CD4-positive, alpha-beta memory T cell (primary cell): ENCODE measurements around the gene IGHMBP2. TPM values are rescaled to one million over a fixed set of nuclear protein-coding genes. Genes with fewer than 3 reads are reported as not detected.

Source experiments
- CTCF ChIA-PET: fragments of 350-600 bp; sonication (Branson Sonifier 250); formaldehyde crosslinking; loops from one replicate; lab custom pipeline; 2021; ENCODE audit warnings: inconsistent platforms; ENCODE audit not compliant: partially characterized antibody; lab: Charles Lee
- POLR2A ChIA-PET: fragments of 350-600 bp; sonication (Branson Sonifier 250); formaldehyde crosslinking; loops from one replicate; lab custom pipeline; 2021; ENCODE audit not compliant: partially characterized antibody; lab: Charles Lee
- DNase-seq, 5 donors: peaks; one replicate each; pipeline versions ENCODE4 v3.0.0 to v3.0.0-alpha.2; 2020 to 2022; ENCODE audit warnings: mixed read lengths in 1 of 5
- H3K27ac ChIP-seq: one replicate; pipeline ENCODE4 v1.7.0; 2013; ENCODE audit warnings: low read depth, low read length
- H3K27me3 ChIP-seq: 2 replicates; pipeline ENCODE4 v1.7.0; 2013; ENCODE audit warnings: mild to moderate bottlenecking, low read length, moderate library complexity; ENCODE audit not compliant: insufficient read depth
- H3K36me3 ChIP-seq: 2 replicates; pipeline ENCODE4 v1.7.0; 2013; ENCODE audit warnings: mild to moderate bottlenecking, low read length, moderate library complexity; ENCODE audit not compliant: insufficient read depth
- H3K4me1 ChIP-seq: 2 replicates; pipeline ENCODE4 v1.7.0; 2013; ENCODE audit warnings: mild to moderate bottlenecking, low read length, moderate library complexity; ENCODE audit not compliant: insufficient read depth
- H3K4me3 ChIP-seq, 2 donors: one replicate each; pipeline ENCODE4 v1.7.0; 2013; ENCODE audit warnings: low read length in 2 of 2, mild to moderate bottlenecking in 1 of 2
- H3K9me3 ChIP-seq, 2 donors: one replicate each; pipeline ENCODE4 v1.7.0; 2013; ENCODE audit warnings: low read length in 2 of 2, control low read depth in 1 of 2; ENCODE audit not compliant: control insufficient read depth in 1 of 2
- H3K27ac Mint-ChIP-seq, 7 donors: one replicate each; pipeline ENCODE4 v1.8.0; 2020 to 2021; ENCODE audit warnings: mixed read lengths in 7 of 7, mild to moderate bottlenecking in 6 of 7, inconsistent platforms in 3 of 7, moderate library complexity in 3 of 7
- H3K27me3 Mint-ChIP-seq, 2 donors: one replicate each; pipeline ENCODE4 v1.8.0; 2020 to 2021; ENCODE audit warnings: mixed read lengths in 2 of 2
- H3K36me3 Mint-ChIP-seq, 2 donors: one replicate each; pipeline ENCODE4 v1.8.0; 2020 to 2021; ENCODE audit warnings: mixed read lengths in 2 of 2, inconsistent platforms in 1 of 2, mild to moderate bottlenecking in 1 of 2
- H3K4me1 Mint-ChIP-seq, 4 donors: one replicate each; pipeline ENCODE4 v1.8.0; 2020 to 2021; ENCODE audit warnings: mixed read lengths in 4 of 4, mild to moderate bottlenecking in 1 of 4
- H3K4me3 Mint-ChIP-seq, 8 donors: one replicate each; pipeline ENCODE4 v1.8.0; 2020 to 2021; ENCODE audit warnings: mixed read lengths in 8 of 8, mild to moderate bottlenecking in 7 of 8, moderate library complexity in 6 of 8, inconsistent platforms in 3 of 8
- H3K9me3 Mint-ChIP-seq, 8 donors: one replicate each; pipeline ENCODE4 v1.8.0; 2020 to 2021; ENCODE audit warnings: mixed read lengths in 8 of 8, mild to moderate bottlenecking in 5 of 8, inconsistent platforms in 3 of 8, moderate library complexity in 1 of 8
- intact Hi-C: fragments of 100-400 bp; cut with micrococcal nuclease; formaldehyde crosslinking; loops from one replicate; pipeline ENCODE4 v1.15.1; 2023
- polyA plus RNA-seq, 2 donors: library from polyadenylated mRNA; unstranded; fragments of 300-500 nt; fragmentation: Illumina TruSeq; gene quantifications; one replicate each; pipeline ENCODE4 v1.2.3, GENCODE V29; 2021
- total RNA-seq, 2 experiments: library from RNA; stranded (reverse); gene quantifications; one replicate each; pipeline ENCODE4 v1.2.3, GENCODE V29; 2021

IGHMBP2 gene
- total and polyA plus RNA-seq, 4 experiments from 2014 or later, result 3.8 to 37.6 (median 22.7) TPM

DNA sequence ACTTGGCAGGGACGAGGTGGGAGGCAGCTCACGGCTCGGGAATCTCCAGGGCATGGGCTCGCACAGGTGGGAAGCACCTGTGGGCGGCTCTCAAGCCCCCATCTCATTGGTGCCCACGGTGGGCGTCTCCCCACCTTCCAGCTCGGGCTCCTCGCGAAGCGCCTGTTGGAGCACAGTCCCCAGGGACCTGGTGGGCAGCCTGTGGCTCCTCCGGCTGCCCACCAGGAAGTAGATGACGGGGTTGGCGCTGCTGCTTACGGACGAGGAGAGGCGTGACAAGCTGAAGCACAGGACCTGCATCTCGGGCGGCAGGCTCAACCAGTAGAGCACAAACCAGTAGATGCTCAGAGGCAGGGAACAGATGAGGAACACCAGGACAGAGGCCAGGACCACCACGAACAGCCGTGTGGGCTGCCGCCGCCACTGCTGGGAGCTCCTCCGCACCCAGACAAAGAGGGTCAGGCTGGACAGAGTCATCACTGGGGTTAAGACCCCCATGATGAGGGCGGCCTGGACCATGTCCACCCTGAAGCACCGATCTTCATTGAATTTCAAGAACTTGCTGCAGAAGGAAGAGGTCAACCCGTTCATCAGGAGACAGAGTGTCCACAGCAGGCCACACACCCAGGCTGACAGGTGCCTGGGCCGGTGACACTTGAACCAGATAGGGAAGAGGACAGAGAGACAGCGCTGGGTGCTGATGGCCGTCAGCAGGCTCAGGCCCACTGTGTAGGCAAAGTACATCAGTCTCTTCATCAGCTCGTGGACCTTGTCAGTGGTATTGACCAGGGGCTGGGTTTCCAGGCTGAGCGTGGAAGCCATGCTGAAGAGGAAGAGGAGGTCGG, 76.5 kb downstream of the IGHMBP2 start:
- Histone ChIP-seq H3K36me3 (no peaks in the 10 kb centered on the region), H3K4me1 (no peaks in the 10 kb centered on the region), H3K4me3 (no peak overlapping the region), H3K27me3 (no peaks in the 10 kb centered on the region), H3K27ac (no peak overlapping the region), H3K9me3 (no peaks in the 10 kb centered on the region)
- Mint-ChIP-seq H3K27ac (peak overlapping the region in 1 of 7 donors; percentile 12), H3K9me3 (peaks cover 0 to 10% (median 2%) of the 10 kb centered on the region in 8 donors), H3K36me3 (peaks cover 0 to 4% of the 10 kb centered on the region in 2 donors), H3K4me3 (no peak overlapping the region), H3K4me1 (no peaks in the 10 kb centered on the region), H3K27me3 (peaks cover 0 to 2% of the 10 kb centered on the region in 2 donors)
- intact Hi-C loops, result no loop called here
- CTCF ChIA-PET, result no interaction called here
- POLR2A ChIA-PET, result interaction anchor here (1.8 kb wide), 1 partner anchor 14 kb away, joined by 7 read pairs; no protein-coding TSS in a partner anchor
- no peak for DNase-seq

DNA sequence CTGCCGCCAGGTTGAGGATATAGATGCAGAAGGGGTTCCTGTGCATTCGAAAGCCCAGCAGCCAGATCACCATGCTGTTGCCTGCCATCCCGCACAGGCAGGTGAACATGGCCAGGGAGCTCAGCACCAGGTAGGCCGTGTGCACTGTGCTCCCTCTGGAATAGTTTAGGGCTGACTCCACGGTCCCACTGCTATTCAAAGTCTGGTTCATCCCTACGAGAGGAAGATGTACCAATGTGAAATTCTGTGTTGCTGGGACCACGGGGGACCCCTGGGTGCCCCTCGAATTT, 77.0 kb downstream of the IGHMBP2 start, which contains the start of gene MRGPRD:
Gene MRGPRD (minus strand): TSS at position 211 of the 290 bp plus-strand sequence. CDS start 0 bp downstream, at position 211.
- intact Hi-C loops, result no loop called here
- DNase-seq, result no peak
- ChIA-PET POLR2A (interaction anchor here (1.8 kb wide), 1 partner anchor 14 kb away, joined by 7 read pairs; no protein-coding TSS in a partner anchor), CTCF (no interaction called here)
- Mint-ChIP-seq H3K36me3 (peaks cover 1 to 4% of the 10 kb centered on the region in 2 donors), H3K27me3 (peaks cover 0 to 2% of the 10 kb centered on the region in 2 donors), H3K9me3 (peaks cover 0 to 10% (median 2%) of the 10 kb centered on the region in 8 donors), H3K4me1 (no peaks in the 10 kb centered on the region), H3K27ac (peak within 1 kb of the TSS in 2 of 7 donors; percentile 12 to 16), H3K4me3 (no peak within 1 kb of the TSS)
- Histone ChIP-seq H3K4me1 (no peaks in the 10 kb centered on the region), H3K27ac (no peak within 1 kb of the TSS), H3K9me3 (no peaks in the 10 kb centered on the region), H3K4me3 (no peak within 1 kb of the TSS), H3K36me3 (no peaks in the 10 kb centered on the region), H3K27me3 (no peaks in the 10 kb centered on the region)

DNA sequence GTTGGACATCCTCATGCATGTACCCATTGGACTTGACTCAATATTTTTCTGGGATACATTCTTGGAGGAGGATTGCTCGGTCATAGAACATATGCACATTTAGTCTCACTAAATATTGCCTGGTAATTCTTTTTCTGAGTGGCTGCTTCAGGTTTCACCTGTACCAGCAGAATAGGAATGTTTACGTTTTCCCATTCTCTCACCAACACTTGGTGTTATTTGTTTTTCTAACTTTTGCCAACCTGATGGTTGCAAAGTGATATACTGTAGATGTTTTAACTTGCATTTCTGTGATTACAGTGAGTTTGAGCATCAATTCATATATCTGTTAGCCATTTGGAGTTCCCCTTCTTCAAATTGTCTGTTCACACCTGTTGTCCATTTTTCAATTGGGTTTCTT, 78.4 kb downstream of the IGHMBP2 start:
- ChIA-PET CTCF (no interaction called here), POLR2A (no interaction called here)
- Histone ChIP-seq H3K36me3 (no peaks in the 10 kb centered on the region), H3K9me3 (no peaks in the 10 kb centered on the region), H3K4me1 (no peaks in the 10 kb centered on the region), H3K27me3 (no peaks in the 10 kb centered on the region), H3K27ac (no peak overlapping the region), H3K4me3 (no peak overlapping the region)
- H3K4me1 Mint-ChIP-seq, result no peaks in the 10 kb centered on the region
- peaks cover 7 to 14% of the 10 kb centered on the region in 2 donors for H3K36me3 Mint-ChIP-seq
- H3K27ac Mint-ChIP-seq, result no peak overlapping the region
- DNase-seq, result no peak
- peaks cover 1 to 20% (median 11%) of the 10 kb centered on the region in 8 donors for H3K9me3 Mint-ChIP-seq
- H3K27me3 Mint-ChIP-seq, result peaks cover 2 to 5% of the 10 kb centered on the region in 2 donors
- intact Hi-C loops, result no loop called here
- no peak overlapping the region for H3K4me3 Mint-ChIP-seq

DNA sequence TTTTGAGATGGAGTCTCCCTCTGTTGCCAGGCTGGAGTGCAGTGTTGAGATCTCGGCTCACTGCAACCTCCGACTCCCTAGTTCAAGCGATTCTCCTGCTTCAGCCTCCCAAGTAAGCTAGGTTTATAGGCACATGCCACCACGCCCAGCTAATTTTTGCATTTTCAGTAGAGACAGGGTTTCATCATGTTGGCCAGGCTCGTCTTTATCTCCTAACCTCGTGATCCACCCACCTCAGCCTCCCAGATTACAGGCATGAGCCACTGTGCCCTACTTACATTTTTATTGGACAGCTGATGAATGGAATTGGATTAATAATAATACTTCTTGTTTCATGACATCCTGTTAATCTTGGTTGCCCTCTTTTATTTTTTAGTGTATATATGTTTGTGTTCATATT, 80.1 kb downstream of the IGHMBP2 start:
- Mint-ChIP-seq H3K4me1 (peaks cover 0 to 8% (median 4%) of the 10 kb centered on the region in 4 donors), H3K36me3 (peaks cover 9 to 16% of the 10 kb centered on the region in 2 donors), H3K9me3 (peaks cover 3 to 24% (median 14%) of the 10 kb centered on the region in 8 donors), H3K4me3 (no peak overlapping the region), H3K27ac (peak overlapping the region in 1 of 7 donors; percentile 36), H3K27me3 (peaks cover 3 to 8% of the 10 kb centered on the region in 2 donors)
- no peaks in the 10 kb centered on the region for H3K27me3 ChIP-seq
- ChIA-PET POLR2A (interaction anchor here (0.7 kb wide), 1 partner anchor 595 kb away, joined by 4 read pairs; no protein-coding TSS in a partner anchor), CTCF (no interaction called here)
- no peak overlapping the region for H3K4me3 ChIP-seq
- H3K27ac ChIP-seq, result no peak overlapping the region
- DNase-seq, result no peak
- no peaks in the 10 kb centered on the region for H3K9me3 ChIP-seq
- H3K36me3 ChIP-seq, result no peaks in the 10 kb centered on the region
- intact Hi-C loops, result no loop called here
- no peaks in the 10 kb centered on the region for H3K4me1 ChIP-seq

DNA sequence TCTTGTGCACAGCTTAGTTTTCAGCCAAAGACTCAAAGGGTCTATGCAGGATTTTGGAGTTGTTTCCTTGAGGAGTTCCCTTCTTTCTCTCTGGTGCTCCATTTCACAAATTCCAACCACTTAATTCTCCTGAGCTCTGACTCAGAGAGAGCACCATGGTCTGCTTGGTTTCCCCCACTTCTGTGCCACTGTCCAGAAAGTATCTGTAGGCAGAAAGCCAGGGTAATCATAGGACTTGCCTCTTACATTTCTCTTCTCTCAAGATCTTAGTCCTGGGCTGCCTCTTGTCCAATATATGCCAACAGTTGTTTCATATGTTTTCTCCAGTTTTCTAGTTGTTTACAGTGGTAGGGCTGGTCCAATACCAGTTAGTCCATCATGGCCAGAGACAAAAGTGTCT, 83.5 kb downstream of the IGHMBP2 start:
- Mint-ChIP-seq H3K27ac (peak overlapping the region in 1 of 7 donors; percentile 51), H3K4me3 (peak overlapping the region in 1 of 8 donors; percentile 51), H3K27me3 (peaks cover 4 to 14% of the 10 kb centered on the region in 2 donors), H3K9me3 (peaks cover 3 to 22% (median 12%) of the 10 kb centered on the region in 8 donors), H3K4me1 (peaks cover 0 to 9% (median 5%) of the 10 kb centered on the region in 4 donors), H3K36me3 (peaks cover 9 to 15% of the 10 kb centered on the region in 2 donors)
- no peak overlapping the region for H3K4me3 ChIP-seq
- no peaks in the 10 kb centered on the region for H3K9me3 ChIP-seq
- no peaks in the 10 kb centered on the region for H3K4me1 ChIP-seq
- no peaks in the 10 kb centered on the region for H3K36me3 ChIP-seq
- ChIA-PET CTCF (no interaction called here), POLR2A (no interaction called here)
- DNase-seq, result no peak
- intact Hi-C loops, result no loop called here
- H3K27me3 ChIP-seq, result no peaks in the 10 kb centered on the region
- no peak overlapping the region for H3K27ac ChIP-seq

DNA sequence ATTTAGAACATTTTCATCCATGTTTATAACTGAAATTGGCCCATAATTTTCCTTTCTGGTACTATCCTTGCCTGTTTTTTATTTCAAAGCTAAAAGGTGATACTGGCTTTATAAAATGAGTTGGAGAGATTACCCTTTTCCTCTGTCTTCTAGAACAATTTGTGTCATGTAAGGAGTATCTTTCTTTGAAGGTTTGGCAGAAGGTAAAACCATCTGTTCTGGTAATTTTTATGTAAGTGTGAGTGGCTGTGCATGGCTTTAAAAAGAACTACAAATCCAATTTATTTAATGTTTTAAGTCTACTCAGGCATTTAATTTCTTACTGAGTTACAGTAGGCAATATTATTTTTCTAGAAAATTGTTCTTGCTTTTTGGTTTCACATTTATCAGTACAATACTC, 84.8 kb downstream of the IGHMBP2 start:
- Mint-ChIP-seq H3K4me3 (peak overlapping the region in 1 of 8 donors; percentile 32), H3K36me3 (peaks cover 9 to 11% of the 10 kb centered on the region in 2 donors), H3K27ac (peak overlapping the region in 3 of 7 donors; percentile 7 to 39 (median 30)), H3K9me3 (peaks cover 3 to 14% (median 10%) of the 10 kb centered on the region in 8 donors), H3K4me1 (peaks cover 0 to 9% (median 5%) of the 10 kb centered on the region in 4 donors), H3K27me3 (peaks cover 9 to 22% of the 10 kb centered on the region in 2 donors)
- Histone ChIP-seq H3K9me3 (no peaks in the 10 kb centered on the region), H3K36me3 (no peaks in the 10 kb centered on the region), H3K4me3 (no peak overlapping the region), H3K4me1 (no peaks in the 10 kb centered on the region), H3K27me3 (no peaks in the 10 kb centered on the region), H3K27ac (no peak overlapping the region)
- no peak for DNase-seq
- POLR2A ChIA-PET, result no interaction called here
- intact Hi-C loops, result no loop called here
- CTCF ChIA-PET, result no interaction called here
